GM19455 (cell line): ENCODE data around the gene GRPEL1.

Experiments
- ATAC-seq: cut with Tn5 transposase; IDR thresholded peaks from one replicate; pipeline ENCODE4 v1.9.1; 2021; ENCODE audit not compliant: unreplicated experiment

The GRPEL1 gene

DNA sequence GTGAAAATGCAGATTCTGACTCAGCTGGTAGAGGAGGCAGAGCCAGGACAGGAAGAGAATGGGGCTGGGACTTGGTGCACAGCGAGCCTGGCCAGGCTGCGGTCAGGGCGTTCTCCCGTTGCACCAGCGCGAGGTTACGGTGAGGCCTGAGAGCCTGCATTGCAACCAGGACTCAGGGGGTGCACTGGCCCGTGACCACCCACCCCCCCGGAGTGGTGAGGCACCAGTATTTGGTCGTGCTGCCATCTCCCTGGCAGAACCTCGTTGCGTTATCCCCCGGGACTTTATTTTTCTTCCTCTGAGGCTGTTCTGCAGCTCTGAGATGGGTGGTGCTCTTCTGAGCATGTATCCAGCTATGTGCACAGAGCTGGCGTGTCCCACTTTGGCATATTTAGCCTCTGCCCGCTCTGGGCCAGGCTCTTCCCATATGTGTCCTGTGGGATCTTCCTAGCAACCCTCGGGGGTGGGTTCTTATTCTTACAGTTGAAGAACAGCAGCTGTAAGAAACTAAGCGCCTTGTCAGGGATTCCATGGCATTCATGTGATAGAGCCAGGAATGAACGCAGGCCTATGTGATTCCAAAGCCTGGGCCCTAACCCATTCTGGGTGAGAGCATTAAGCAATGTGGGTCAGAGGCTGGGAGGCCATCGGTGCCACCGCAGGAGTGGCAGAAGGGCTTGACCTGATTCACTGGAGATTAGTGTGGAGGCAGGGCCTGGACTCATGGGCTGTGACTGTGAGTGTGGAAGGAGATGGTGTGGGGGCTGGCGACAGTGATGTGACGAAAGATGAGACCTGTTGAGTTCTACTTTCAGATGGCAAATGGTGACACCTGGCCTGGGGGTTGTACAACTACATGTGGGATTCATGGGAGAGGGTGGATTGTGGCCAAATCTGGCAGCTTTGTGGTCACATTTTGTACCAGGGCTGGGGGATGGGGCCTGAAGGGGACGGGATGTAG, 21.6 kb downstream of the GRPEL1 start:
- ATAC-seq = no peak

DNA sequence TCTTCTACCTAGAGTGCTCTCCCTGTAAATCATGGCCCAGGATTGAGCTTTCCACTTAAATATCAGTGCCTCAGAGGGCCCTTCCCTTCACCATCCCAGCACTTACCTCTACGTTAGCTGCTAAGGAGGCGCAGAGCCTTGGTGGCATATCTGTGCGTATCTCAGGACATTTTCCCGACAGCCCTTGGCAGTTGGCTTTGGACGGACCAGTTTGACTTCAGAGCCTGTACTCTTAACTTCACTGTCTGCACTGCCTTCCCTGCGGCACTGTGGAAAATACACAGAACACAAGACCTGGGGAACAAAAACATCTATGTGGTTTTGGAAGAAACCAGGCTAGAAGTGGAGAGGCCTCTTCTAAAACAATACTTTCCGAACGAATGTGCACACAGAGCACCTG, 22.3 kb downstream of the GRPEL1 start:
- no peak for ATAC-seq

DNA sequence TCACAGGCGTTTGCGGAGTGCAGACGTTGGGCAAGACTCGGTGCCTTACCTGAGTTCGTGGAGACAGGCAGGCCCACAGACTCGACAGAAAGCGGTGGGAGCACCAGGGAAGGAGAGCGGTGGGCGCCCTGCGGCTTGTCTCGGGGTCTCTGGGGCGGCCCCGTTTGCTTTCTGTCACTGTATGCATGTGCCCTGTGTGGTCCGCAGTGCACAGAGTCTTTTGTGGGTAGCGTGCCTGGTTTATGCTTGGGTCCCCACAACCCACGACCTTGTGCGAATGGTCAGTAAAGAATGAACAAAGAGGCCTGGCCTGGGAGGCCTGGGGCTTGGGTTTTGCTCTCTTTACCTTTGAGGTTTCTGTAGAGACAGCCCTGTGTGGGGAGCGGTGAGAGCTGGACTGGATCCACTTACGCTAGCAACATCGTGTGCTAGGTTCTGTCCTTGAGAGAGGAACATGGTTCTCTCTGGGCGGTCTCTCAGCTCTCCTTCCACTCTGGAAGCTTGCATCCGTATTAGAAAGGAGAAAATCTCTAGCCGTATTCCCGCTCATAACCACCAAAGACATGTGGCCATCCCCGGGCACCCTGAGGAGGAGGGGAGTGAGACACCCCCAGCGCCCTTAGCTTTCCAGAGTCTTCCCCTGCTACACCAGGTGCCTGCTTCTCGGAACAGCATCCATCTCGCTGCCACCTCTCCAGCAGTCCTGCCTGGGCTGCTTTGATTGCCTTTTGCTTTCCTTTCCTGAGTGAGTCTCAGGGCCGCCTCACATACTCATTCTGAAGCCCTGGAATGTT, 23.5 kb downstream of the GRPEL1 start:
- ATAC-seq = no peak

- ATAC-seq = peak; percentile 23
Measured at GRCh38 chr4:7043284-7044136, 24.4 kb downstream of the GRPEL1 start, which contains the start of gene TADA2B. Gene TADA2B, plus strand, starts transcription at chr4:7043372. Its CDS starts 208 bp downstream, at chr4:7043580.

- peak; percentile 71 for ATAC-seq
Measured at GRCh38 chr4:7042503-7043283, 25.2 kb downstream of the GRPEL1 start.

- ATAC-seq = no peak
Measured at GRCh38 chr4:7041801-7042502, 25.9 kb downstream of the GRPEL1 start.

DNA sequence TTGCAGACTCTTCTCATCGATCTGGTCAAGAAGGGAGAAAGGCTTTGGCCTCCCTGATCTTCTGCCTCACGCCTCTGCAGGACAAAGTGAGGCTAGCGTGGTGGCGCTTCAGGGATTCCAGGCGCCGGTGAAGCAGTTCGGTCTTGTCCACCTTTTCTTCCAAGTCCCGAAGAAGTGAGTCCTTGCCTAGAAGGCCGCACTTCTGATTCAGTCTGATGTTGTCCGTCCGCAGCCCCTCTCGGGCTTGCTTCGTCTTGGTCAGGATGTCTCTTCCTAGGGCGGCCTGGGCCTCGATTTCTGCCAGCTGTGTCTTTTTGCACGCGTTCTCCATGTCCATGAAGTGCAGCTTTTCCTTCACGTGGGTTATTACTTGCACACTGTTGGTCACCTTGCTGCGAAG, 26.6 kb downstream of the GRPEL1 start:
- no peak for ATAC-seq

DNA sequence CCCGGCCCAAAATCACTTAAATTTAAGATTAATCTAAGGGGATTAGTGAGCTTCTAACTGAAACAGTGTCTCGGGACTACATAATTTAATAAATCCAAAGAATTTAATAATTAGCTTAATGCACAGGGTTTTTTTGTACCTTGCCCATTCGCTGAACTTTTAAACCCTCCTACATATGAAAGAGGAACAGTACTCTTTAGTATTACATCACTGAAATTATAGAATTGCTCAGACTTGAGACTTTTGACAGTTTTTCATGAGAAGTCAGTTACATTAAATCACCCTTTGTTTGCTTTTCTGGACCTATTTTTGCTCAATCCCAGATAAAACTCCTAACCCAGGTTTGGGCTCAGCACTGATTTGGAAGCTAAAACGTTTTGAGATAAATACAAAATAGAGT, 27.1 kb downstream of the GRPEL1 start:
- ATAC-seq = no peak

GRCh38 chr4:7037425-7037824, 30.4 kb downstream of the GRPEL1 start:
- ATAC-seq = no peak

DNA sequence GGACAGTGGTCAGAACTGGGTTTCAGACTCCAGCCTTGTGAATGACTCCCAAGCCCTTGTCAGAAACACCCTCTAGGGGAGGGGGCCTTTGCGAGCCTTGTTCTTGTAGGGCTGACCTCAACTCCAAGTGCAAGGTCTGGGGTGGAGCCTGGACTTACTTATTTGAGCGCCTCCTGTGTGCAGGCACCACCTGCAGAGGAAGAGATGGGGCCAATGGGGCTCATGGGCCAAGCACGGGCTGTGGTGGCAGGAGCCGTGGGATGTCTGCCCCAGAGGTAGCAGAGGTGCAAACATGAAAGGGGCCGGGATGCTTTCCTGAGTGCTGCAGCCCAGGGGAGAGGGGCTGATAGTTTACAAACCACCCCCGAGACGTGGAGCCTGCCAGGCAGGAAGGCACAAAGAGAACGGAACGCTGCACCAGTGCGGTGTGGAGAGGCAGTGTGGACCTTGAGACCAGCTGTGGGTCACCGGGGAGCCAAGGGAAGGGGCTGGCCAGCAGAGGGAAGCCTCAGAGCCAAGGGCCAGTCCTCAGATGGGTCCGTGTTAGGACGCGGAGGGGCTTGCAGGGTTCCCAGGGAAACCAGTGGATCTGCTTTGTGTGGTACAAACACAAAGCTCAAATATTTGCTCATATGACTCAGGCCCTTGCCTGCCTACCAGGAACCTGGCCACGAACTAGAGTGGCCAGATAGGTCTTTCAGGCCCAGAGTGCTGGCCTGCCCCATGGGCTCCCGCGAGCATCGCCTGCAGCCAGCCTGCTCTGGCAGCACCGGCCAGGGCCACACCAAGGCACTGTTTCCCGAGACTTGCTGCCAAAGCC, 33.4 kb downstream of the GRPEL1 start:
- no peak for ATAC-seq

GRCh38 chr4:7032596-7032995, 35.3 kb downstream of the GRPEL1 start:
- ATAC-seq = no peak

GRCh38 chr4:7031558-7032449, 36.1 kb downstream of the GRPEL1 start:
- no peak for ATAC-seq

DNA sequence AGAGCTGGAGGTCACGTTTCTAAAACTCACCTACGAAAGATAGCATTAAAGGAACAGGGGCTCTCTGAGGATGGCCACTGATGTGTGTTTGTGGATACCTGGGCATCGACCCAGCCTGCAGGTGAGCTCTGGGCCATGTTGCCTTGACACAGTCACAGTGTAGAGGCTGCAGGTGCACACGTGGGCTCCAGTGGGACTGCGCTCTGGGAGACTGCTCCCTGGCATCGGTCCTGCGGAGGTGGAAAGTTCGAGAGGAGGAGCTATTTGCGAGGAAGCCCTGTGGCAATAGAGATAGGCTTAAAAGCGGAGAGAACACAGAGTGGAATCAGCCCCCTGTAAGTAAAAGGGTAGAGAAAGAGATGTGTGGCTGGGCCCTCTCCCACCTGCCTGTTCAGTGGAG, 37.0 kb downstream of the GRPEL1 start:
- no peak for ATAC-seq

DNA sequence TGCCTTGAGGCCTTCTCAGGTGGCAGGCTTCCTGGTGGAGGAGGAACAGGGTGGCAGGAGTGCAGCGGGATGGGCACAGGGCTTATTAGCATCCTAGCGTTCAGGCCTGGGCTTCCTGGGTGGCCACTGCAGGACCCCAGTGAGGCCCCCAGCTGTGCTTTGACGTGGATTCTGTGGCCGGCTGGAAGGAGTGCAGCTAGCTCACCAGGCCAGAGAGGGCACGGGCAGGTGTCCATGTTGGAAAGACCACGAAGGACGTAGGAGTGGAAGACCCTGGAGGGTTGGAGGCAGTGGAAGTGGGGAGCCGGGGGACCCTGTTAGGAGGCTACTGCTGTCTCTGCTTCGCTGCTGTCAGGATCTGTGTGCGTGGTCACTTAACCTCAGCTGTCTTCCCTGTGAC, 37.9 kb downstream of the GRPEL1 start:
- no peak for ATAC-seq

DNA sequence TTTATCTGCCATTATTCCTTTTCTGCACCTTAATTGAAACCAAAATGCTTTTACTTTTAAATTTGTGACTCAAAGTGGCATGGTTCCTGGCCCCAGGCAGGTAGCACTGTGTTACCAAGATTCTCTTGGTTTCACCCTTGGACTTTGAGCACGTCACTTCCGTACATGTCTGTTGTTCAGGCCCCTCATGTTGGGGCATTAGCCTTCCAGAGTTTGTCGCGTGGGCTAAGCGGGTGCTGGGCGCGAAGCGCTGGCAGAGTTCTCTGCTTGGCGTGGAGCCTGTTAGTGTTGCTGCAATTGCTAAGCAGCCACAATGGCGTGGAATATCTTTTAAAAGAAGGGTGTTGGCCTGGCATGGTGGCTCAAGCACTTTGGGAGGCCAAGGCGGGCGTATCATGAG, 38.7 kb downstream of the GRPEL1 start:
- no peak for ATAC-seq

DNA sequence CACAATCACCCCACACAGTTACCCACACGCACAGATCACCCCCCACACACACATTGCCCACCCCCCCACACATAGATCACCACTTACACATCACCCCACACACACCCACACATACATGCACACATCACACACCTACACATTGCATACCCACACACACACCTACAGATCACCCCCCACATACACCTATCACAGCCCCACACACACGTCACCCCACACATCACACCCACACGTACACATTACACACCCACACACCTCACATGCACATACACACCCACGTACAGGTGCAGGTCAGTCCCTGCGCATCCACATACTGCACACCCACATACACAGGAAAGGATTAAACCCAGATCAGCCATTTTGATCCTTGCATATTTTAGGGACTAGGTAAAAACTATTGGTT, 40.0 kb downstream of the GRPEL1 start:
- ATAC-seq = no peak

DNA sequence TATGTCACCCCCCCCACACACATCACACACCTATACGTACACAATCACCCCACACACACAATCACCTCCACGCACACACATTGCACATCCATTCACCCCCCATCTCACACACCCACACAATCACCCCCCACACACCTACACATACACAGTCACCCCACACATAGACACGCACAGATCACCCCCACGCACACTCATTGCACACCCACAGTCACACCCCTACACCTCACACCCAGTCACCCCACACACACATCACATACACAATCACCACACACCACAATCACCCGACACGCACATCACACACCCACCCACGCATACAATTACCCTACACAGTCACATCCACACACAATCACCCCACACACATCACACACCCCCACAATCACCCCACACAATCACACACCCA, 40.6 kb downstream of the GRPEL1 start:
- ATAC-seq = no peak

DNA sequence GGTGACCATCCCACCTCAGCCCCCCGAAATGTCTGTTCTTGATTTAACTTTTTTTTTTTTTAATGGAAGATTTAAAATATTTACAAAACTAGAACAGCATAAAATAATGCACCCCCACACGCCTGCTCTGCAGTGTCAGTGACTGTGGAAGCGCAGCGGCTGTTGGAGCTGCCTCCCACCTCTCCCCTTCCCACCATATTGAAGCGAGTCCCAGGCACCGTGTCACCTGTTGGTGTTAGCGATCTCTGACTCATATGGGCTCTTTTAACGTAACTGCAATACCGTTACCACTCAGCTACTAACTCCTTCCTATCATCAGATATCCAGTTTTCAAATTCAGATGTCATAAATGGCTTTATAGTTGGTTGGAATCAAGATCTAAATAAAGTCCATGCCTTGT, 41.8 kb downstream of the GRPEL1 start:
- no peak for ATAC-seq
